ENCODE measurements around the gene LMNB1.

LMNB1 gene

DNA sequence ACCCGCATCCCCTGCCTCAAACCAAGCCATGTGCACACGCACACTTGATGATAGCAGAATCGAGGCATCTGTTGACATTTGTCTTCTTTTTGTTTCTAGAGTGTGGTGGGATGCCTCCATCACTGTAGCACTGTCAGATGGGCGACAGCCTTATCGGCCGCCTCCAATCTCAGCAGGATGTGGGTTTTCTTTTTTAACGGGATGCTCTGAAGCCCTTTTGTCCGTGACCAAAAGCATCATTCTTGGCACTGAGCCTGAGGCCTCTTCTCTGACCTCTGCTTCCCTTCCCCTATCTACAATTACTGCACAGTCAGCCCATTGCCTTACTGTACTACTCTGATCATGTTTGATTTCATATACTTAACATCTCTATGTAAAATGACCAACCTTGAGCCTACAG is 78.3 kb downstream of the LMNB1 start:
- no peak for DNase-seq (ENCODE audit: low read depth)

DNA sequence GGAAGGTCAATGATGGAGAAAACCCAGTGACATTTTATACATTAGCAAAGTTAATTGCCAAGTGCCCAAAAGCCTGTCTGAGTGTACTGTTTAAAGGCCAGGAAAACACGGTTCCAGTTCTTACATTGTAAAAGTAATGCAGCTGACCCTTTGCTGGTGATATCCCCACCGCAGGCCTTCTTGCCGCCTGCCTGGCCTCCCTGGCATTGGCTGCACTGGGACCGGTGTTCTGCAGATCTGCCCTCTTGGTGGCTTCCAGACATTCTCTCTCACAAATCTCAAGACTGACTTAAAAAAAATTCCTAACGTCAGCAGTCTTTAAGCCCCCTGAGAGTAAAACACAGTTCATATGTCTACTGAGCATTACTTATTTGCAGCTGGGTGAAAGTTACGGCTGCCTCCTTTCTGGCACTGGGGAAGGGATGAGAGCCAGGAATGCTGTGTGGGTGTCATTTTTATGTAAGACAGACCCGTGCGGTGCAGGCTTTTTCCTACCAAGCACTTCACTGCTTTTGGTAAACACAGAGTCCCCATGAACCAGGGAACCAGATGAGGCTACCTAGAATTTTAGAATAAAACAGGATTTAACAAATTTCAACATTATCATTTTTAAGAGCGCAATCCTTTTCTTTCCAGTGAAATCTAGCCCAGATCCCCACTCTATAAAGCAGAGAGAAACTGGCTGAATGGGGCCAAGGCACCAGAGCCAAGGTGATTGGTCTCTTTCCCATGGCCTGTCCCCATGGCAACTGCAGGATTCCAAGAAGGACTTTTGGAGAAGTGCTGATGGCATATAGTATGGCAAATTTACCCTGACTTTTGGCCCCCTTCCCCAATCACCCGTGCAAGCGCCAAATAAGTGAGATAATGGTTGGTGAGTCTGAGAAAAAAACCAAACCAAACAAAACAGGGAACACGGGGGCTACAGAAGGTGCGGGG is 80.8 kb downstream of the LMNB1 start:
- DNase-seq (ENCODE audit: low read depth) = no peak

DNA sequence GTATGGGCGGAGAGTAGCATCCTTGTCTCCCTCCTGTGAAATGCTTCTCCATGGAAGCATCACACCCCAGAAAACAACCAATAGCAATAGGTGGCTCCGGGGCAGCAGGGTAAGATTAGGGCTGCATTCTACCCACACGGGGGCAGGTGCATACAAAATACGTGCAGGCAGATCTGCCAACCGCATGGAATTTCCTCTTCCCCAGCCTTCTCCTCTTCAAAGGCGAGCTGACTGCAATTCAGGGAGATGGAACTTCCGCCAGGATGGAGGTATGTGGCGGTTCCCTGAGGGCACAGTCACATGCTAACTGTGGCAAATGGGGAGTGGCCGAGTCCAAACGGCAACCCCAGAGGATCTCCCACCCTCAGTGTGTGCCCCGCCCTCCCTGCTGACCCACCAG is 81.5 kb downstream of the LMNB1 start:
- no peak for DNase-seq (ENCODE audit: low read depth)

DNA sequence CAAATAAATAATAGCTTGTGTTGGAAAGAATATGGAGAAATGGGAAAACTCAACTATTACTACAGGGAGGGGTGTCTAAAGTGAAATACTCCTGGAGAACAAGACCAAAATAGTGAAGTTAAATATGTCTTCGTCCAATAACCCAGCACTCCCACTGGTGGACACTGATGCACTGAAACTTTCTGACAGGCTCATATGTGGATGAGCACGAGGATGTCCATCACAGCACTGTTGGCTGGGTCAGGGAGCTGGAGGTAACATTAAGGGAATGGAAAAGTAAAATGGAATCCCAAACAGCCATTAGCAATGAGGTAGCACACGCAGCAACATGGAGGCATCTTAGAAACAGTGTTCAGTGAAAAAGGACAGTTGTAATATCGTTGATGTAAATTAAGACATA is 86.5 kb downstream of the LMNB1 start:
- no peak for DNase-seq (ENCODE audit: low read depth)

DNA sequence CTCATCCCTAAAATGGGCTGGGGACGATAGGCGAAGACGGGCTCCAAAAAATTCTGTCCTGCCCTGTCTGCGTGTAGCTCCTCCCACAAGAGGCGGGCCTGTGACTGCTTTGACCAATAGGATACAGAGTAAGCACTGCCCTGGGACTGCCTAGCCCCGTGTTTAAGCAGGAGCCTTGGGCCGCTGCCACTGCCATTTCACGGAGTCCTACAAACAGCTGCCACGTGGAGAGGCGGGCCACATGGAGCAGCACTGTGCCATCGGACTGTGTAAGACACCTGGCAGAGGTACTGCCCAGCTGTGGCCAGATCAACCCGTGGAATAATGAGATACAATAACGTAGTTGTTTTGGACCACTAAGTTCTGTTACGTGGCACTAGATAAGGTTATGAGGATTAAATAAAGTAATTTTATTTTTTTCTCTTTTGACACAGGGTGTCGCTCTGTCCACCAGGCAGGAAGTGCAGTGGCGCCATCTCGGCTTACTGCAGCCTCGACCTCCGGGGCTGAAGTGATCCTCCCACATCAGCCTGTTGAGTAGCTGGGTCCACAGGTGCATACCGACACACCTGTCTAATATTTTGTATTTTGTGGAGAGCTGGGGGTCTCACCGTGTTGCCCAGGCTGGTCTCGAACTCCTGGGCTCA is 87.2 kb downstream of the LMNB1 start:
- DNase-seq (ENCODE audit: low read depth) = no peak

DNA sequence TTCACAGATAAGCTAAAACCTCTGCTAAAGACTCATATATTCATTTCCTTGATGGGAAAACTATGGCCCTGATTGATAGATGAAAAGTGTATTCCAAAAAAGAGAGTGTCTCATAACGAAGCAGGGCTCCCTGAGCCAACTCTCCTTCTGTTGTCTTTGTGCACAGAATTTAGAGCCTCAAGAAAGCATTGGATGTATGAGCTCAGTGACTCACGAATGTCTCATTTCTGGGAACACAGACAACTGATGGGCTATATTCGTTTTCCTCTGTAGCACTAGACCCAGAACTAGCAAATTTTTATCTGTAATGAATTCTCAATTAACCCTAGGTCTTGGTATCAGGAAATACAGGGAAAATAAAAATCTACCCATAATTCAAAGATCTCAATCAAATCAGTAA is 88.4 kb downstream of the LMNB1 start:
- DNase-seq (ENCODE audit: low read depth) = no peak

DNA sequence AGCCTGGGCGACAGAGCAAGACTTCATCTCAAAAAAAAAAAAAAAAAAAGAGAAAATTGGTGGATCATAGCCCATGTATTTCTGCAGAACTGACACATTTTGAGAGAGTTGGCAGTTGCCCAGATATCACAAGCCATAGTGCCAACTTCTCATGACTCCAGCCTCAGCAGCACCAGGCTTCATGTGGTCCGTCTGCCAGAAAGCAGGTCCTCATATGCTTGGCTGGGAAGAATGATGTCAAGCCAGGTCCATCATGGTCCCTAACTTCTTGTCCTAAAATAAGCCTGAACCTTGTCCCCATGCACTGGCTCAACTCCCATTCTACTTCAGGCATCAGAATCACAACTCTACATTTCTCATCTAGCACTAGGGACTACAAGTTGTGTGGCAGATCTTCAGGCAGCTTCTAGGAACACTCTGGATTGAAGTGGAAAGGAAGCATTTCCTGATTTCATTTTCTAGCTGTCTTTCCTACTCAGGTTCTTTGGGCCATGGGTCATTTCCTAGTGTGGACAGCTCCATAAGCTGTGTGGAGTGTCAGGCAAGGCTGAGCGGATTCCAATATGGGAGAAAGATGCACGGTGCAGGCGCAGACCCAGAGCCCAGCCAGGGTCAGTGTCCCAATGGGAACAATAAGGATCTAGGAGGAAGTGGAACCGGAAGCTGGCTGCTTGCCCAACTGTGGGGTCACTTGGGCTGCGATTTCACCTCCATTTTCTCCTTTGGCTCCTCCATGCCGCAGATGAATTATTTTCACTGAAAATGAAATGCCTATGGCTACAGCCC is 90.1 kb downstream of the LMNB1 start:
- DNase-seq (ENCODE audit: low read depth) = no peak

DNA sequence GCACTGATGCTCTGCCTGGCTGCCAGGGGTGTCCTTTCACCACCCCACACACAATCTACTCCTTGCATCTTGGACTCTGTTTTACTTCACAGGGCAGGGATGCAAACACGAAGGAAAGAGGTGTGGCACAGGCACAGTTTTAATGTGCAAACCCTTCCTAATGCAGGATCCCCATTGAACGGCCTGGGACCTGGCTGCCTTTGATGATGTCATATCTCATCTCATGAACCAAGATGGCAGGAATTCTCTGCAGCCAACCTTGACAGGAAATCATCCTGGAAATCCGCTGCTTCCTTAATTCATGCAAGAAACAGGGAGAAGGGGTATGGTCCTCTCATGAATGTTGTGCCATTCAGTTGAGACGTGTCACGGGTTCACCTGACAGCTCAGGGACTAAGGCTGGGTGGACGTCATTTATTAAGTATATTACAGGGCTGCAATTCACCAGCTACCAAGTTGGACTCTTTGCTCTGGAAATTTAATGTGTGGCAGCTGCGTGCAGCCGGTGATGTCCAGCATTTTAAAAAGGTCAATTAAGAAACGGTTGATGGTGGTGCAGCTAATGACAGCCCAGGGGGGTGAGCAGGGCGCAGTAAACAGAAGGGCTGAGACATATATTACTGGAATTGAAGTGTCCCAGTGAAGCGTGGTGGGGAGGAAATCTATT is 91.5 kb downstream of the LMNB1 start:
- DNase-seq (ENCODE audit: low read depth) = no peak

DNA sequence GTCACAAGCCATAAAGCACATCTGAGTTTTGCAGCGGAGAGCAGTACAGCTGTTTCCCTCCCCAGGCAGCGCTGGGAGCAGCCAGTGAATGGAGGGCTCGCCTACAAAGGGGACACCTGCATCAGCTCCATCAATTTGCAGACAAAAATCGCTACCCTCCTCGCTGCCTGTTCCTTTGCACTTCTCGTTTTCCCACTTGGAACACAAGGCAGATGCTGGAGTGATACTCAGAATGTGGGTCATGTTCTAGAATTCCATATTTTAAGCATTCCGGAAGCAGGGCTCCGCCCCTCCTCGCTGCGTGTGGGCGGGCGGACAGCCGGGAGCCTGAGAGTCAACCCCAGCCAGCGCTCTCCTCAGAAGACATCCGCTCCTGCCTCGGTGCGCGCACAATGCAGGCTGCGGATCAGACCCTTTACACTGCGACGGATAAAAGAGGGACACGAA is 92.1 kb downstream of the LMNB1 start:
- DNase-seq (ENCODE audit: low read depth) = no peak

DNA sequence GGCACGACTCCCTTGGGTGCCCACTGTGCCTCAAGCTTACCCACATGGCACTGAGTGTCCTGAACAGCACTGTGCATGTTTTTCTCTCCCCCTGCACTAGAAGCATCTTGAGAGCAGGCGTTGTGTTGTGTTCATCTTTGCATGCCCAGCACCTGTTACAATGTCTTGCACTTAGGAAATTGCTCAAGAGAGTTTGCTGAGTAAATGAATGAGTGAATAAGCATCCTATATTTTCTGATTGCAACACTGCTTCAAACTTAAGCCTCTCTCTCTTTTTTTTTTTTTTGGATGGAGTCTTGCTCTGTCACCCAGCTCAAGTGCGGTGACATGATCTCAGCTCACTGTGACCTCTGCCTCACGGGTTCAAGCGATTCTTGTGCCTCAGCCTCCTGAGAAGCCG is 94.5 kb downstream of the LMNB1 start:
- no peak for DNase-seq (ENCODE audit: low read depth)

DNA sequence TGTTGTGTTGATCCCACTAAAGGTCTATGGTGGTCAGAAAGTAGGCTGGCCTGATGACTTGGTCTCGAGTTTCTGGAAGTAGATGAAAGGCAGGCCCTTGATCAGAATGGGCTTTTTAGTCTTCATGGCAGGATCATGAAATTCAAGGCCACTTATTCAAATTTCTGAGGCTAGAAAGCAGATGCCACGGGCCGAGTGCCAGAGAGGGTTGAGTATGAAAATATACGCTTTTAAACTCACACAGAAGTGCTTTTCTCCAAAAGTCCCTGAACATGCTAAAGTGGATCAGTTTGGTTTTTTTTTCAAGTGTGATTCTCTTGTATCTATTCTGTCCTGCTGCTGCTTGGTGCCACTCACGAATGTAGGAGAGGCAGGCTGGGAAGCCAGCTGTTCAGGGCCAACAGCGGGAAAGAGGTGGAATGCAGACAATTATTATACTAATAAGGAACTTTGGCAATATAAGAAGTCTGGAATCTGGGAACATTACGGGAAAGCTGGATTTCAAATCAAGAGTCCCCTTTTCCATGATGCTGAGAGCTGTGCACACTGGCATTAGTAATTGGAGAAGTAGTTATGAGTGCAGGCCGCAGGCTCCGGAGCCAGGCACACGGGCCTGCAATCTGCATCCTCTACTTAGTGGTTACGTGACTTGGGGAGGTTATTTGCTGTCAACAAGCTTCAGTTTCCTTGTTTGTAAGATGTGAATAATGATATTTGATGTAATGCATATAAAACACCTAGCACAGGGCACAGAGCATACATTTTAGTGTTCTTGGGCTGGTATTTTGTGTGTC is 95.8 kb downstream of the LMNB1 start:
- DNase-seq (ENCODE audit: low read depth) = no peak

DNA sequence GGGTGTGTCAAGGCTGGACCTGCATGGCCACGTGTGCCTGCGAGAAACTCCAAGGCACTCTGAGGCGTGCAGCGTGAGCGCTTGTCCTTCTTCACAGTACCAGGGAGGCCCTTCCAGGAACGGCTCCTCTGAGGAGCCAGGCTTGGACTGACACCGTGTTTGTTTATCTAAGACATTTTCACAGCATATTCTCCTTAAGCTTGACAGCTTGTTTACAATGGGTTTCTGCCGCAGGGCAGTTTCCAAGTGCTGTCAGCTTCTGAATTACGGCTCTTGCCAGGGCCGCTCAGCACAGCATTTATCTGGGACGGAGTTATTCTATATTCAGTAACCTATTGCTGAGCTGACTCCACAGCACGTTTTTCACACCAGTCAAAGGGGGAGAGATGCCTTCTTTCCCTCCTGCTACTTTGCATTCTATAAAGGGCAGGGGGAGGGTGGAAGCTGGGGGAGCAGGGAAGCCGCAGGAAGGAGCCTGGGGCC is 98.4 kb downstream of the LMNB1 start:
- DNase-seq (ENCODE audit: low read depth) = no peak

DNA sequence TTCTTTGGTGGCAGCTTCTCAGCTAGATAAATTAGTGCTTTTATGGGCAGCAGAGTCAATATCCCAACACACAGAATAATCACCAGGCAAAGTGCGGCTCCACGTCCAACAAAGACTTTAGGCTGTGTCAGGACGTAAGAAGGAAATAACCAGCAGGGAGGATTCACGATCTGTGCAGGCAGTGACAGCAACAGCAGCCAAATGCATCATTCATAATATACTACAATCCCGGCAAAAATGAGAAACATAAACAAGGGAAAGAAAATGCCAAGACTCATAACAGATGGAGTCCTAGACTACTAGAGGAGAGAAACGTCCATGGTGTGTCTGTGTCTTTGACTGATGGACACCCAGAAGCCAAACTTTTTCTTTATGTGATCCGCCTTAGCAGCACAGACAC is 100.7 kb downstream of the LMNB1 start:
- DNase-seq (ENCODE audit: low read depth) = no peak

DNA sequence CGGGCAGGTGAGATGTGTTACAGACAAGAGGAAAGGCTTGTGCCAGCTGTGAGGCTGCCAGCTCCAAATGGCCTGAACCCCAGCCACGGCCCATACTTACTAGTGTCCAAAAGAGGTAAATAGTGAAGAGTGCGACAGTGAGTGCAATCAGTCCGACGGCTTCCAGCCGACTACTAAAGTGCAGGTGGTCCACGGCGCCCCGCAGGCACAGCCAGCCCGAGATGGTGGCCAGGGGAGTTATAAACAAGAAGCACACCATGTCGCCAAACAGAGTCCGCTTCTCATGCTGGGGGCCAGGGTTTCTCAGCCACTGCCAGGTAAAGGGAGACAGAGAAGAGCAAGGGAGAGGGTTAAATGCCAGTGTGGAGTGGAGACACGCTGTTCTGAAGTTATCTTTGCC is 101.1 kb downstream of the LMNB1 start:
- DNase-seq (ENCODE audit: low read depth) = no peak

DNA sequence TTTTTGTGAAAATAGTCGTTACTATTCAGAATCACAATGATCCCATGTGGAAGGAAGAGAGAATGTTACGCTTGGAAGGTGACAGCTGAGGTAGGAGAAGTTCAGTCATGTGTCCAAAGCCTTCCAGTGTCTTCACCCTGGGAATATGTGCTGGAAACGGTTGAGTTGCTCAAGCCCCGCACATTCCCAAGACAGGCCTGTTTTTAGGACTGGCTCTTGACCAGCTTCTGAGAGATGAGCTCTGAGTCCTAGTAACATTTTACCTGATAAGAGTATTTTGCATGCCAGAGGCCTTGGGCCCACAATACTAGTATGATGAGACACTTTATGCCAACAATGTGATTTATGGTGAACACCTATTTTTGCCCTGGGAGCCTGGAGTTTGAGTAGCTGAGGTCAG is 101.7 kb downstream of the LMNB1 start:
- no peak for DNase-seq (ENCODE audit: low read depth)

DNA sequence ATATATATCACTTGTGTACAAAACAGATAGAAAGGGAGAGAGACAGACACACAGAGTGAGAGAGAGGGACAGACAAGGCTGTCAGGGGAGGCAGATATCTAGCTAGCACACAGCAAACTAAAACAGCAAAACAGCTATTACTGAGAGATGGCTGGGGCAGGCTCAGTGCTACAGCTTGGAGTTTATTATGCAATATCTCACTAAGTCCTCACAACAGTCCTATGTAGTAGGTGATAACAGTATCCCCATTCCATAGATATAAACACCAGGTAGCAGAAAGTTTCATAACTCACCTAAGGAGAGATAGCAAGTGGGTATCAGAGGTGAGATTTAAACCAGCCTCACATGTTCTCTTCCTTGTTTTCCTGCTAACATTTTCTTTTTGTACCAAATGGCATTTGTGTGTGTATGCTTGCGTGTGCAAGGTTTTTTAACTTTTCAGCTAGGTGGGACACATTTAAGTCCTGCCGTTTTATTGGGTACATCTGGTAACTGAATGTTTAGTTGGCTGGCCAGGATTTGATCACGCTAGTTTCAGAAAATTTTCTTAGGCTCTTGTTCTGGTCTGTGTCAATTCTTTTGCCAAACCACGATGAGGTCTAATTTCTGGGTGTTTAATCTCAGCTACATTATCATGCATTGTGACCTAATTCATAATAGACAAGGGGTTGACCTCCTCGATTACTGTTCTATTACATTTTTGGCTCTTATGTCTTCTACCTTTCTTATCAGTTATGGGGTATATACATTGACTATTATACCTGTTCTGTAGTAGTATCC is 105.1 kb downstream of the LMNB1 start:
- DNase-seq (ENCODE audit: low read depth) = no peak

DNA sequence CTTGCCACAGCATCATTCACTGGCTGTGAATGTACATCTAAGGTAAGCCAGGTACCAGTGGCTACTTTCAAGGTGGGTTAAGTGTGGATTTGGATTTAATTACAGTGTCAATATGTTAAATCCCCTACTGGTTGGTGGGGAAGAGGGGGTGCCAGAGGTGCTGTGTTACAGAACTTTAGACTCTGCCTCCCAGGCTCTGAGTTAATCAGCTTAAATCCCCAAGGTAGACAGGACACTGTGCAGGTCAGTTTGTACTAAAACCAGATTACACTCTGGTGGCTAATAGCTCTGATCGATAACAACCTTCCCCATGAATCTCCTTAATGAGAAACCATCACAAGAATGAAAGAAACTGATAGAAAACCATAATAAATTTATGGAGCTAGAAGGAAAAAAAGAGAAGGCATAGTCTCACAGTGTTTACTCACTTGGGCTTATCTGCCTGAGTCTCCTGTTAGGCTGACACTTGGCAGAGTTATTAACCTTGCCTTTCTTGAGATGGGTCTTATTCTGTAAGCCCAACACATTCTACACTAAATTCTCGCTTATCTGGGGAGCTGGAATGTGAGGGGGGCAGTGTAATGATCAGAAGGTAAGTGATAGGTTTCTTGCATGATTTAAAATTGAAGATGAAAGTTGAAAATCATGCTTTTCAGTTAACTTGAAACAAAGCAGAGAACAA is 106.8 kb downstream of the LMNB1 start:
- DNase-seq (ENCODE audit: low read depth) = no peak

DNA sequence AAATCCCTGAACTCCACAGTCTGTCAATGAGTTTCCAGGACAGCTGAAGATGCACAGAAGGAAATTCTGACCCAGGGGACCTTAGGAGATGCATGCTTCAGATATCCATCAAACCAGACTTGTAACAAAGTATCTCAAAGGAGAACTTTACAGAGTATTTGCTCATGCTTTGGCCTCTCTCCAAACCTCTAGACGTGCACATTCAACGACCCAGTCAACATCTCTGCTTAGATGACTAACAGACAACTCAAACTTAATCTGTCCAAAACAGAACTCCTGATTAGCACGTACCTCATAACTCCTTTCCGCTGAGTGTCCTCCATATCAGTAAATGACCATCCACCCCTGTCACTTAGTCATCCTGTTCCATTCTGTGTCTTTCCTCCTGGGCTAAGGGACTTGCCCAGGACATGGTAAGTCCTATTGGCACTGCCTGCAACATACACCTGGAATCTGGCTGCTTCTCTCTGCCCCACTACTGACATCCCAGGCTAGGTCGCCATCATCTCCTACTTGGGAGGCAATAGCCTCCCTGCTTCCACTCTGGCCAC is 107.4 kb downstream of the LMNB1 start:
- DNase-seq (ENCODE audit: low read depth) = no peak

Data from activated T-cell treated with anti-CD3 and anti-CD28 coated beads for 24 hours (primary cell).